SW480 (cell line): ENCODE measurements around the gene ZCCHC17.
"Not testable (repeated sequence)": the region's sequence is repeated elsewhere in the genome, so short reads cannot be mapped to it uniquely, and the experiment has no call there.

Experiments used
- DNase-seq: peaks from one replicate; pipeline ENCODE4 v3.0.0-alpha.2; 2016; ENCODE audit warnings: low spot score

ZCCHC17 gene, protein sequence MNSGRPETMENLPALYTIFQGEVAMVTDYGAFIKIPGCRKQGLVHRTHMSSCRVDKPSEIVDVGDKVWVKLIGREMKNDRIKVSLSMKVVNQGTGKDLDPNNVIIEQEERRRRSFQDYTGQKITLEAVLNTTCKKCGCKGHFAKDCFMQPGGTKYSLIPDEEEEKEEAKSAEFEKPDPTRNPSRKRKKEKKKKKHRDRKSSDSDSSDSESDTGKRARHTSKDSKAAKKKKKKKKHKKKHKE

DNA sequence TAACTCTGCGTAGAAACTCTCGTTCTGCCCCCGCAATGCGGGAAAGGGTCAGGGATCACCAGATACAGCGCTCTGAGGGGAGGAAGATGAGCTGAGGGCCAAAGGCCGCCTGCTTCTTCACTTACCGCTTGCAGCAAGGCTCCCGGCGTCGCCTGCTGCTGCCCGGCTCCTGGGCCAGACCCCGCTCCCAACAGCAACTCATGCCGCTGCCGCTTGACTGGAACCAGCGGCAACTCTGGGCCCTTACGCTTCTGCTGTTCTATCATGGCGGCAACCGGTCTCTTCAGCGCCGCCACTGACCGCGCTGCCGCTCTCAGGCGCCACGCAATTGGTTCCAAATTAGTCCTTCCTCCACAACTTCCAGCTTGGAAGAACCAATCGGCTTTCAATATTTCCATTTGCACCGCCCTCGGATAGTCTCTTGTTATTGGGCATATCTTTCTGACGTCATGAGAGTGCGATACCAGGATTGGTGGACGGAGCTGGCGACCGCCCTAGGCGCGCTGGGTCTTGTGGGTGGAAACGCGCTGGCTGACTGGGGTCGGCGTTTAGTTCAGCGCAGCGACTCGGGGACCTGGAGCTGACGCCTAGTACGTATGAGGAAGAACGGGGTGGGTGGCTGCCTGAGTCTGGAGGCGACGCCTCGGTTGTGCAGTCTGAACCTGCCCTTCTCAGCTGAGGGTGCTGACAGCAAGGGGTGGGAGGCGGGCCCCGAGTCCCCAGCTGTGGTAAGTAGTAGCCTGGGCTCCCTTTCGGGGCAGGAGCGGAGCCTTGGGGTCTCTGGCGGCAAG lies at the start of gene ZCCHC17, which contains the start of gene SNRNP40:
Gene ZCCHC17, plus strand, starts transcription at position 547 of the 791 bp plus-strand sequence. CDS start 13,067 bp downstream, outside the sequence.
Gene SNRNP40, minus strand, starts transcription at position 303 of the 791 bp plus-strand sequence. Its CDS starts 37 bp downstream, at position 266.
- peak; percentile 99 for DNase-seq

DNA sequence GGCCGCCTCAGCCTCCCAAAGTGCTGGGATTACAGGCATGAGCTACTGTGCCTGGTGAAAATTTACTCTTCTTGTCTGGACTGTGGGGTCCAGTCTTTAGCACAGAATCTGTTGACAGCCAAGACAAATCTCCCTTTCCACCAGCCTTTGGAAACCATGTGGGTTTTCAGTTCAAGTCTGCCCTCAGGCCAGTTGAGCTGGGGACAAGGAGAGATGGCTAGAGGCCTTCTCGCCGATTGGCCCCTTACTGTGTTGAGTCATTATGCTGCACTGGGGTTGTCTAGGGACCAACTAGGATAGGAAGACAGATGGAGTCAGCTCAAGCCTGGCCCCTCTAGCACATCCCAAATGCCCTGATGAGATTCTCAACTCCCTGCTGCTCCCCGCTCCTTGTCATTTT lies 48.6 kb upstream of the ZCCHC17 start:
- DNase-seq, result no peak

DNA sequence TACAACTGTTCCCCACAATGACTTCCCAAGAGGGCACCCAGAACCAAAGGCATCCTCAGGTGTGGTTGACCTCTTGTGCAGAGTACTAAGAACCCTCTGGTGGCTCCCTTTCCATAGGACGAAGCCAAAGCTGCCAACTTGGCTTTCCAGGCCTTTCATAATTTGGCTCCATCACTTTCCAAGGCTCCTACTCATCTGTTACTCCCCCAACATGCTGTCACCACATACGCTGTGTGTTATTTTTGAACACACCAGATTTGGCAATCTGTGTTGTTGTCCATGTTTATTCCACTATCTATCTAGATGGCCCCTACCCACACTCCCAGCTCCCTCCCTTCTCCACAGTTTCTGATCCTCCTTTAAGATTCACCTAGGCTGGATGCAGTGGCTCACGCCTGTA lies 47.0 kb upstream of the ZCCHC17 start:
- DNase-seq, result no peak

DNA sequence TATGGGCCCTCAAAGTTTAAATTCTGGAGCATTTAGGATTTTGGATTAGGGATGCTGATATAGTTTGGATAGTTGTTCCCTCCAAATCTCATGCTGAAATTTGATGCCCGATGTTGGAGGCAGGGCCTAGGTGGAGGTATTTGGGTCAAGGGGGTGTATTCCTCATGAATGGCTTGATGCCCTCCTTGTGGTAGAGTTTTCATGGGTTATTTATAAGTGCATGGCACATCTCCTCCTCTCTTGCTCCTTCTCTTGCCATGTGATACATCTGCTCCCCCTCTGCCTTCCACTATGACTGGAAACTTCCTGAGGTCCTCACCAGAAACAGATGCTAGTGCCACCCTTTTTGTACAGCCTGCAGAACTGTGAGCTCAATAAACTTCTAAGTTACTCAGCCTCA lies 39.6 kb upstream of the ZCCHC17 start:
- DNase-seq, result no peak

DNA sequence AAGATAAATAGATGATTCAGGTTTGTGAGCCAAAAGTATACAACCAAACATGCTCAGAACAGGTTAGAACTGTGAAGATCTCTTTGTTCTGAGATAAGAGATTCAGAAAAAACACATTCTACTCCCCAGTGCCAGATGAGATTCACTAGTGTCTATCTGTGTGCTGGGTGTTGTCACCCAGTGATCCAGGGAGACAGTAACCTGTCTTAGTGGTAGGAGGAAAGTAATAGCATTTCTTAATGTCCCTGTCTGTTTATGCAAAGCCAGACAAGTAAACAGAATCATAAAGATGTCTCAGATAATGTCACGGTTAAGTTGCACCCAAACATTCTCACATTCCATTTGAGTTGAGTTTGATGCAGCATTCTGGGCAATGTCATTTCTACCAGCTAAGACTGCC lies 38.3 kb upstream of the ZCCHC17 start:
- DNase-seq, result no peak

DNA sequence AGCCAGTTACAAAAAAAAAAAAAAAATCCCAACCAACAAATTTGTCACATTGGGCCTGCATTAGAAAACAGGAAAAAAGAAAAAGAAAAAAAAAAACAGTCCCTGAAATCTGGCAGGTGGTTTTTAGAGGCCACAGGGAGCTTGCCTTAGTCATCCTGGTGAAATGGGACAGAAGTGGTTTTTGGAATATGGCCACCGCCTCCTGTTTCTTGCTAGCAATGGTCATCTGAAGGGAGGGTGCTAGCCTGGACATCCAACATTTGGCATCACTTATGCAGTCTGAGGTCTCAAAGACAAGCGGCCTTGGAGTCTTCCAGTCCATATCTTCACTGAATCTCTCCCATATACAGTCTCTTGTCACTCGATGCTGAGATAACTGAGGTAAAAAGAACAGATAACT lies 37.1 kb upstream of the ZCCHC17 start:
- no peak for DNase-seq

DNA sequence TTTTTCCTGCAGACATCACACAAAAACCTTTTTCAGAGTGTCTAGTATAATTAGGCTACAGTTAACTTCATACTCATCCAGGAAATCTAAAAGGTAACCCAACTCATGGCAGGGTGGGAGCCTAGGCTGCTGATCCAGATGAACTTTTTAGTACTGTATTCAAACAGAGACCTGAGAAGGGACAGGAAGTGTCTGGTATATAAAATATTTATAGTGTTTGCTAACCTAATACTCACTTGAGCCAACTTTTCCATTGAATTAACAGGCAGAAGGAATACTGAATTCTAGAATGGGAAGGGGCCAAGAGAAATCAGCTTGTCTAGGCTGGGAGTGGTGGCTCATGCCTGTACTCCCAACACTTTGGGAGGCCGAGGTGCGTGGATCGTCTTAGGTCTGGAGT lies 34.9 kb upstream of the ZCCHC17 start:
- no peak for DNase-seq

DNA sequence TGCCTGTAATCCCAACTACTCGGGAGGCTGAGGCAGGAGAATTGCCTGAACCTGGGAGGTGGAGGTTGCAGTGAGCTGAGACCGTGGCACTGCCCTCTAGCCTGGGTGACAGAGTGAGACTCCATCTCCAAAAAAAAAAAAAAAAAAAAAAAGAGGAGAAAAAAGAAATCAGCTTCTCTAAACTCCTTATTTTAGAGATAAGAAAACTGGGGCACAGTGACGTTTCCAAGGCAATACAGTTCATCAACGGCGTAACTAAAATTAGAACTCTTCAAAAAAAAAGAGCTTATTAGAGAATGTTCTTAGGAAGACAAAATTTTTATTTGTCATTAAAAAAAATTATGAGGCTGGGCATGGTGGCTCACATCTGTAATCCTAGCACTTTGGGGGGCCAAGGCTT lies 34.4 kb upstream of the ZCCHC17 start:
- not testable (repeated sequence) for DNase-seq

DNA sequence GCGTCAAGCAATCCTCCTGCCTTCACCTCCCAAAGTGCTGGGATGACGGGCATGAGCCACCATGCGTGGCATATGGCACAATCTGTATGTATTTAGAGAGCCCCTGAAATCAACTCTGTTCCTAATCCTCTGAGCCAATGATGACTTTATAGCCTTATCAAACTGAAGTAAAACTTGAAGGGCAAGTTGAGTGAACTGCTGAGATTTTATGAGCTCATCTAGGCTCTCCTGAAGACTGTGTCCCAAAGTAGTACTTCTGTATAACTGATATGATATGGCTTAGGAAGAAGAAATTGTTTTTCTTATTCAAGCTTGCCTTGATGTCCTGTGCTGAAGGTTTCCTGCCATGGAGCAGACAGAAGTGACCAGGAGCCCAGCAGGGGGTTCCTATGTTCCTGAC lies 33.4 kb upstream of the ZCCHC17 start:
- DNase-seq, result no peak

DNA sequence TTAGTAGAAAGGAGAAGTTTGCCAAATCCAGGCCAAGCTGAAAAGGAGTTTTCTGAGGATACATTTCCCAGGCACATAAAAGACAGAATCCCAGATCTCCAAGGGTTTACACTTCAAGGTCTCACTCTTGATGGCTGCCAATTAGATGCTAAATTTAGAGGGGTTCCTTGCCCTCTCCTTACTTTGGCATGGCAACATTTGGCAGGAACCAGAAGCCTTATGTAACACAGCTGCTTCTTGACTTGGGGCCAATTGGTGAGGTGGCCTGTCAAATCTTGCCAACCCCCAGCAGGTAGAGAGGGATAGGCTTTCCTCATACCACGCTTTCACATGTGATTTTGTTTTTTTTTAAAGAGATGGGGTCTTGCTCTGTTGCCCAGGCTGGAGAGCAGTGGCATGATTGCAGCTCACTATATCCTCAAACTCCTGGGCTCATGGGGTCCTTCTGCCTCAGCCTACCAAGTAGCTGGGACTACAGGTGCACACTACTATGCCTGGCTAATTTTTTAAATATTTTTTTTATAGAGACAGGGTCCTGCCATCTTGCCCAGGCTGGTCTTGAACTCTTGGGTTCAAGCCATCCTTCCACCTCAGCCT lies 31.9 kb upstream of the ZCCHC17 start:
- no peak for DNase-seq

DNA sequence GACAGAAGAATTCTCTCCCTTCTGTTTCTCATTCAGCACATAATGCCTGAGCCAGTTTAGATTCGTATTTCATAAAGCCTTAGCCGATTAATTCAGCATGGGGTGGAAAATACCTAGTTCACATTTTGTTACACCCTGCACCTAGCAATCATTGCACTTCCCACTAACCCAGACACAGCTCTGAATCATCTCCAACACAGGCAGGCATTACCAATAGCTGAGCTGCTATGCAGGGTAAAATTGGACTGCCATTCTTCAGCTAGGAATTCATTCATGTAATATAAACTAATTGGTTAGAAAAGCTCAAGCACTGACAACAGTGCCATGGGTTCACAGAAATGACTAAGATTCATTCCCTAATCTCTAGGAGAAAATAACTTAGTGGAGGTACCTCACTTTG lies 30.3 kb upstream of the ZCCHC17 start:
- DNase-seq, result no peak

DNA sequence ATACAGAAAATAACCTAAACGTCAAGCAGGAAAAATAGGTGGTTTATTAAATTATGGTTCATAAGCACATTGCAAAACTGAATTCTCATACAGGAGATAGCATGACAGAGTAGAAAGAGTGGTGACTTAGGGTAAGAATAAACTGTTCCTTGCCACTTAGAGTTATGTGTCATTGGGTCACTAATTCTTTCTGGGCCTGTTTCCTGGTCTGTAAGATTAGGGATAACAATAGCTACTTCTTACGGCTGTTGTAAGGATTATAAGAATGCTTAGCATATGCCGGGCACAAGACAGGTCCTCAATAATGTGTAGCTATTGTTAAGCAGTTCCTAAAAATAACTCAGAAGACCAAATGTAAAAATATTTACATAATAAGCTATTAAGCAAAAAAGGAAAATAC lies 24.5 kb upstream of the ZCCHC17 start:
- no peak for DNase-seq

DNA sequence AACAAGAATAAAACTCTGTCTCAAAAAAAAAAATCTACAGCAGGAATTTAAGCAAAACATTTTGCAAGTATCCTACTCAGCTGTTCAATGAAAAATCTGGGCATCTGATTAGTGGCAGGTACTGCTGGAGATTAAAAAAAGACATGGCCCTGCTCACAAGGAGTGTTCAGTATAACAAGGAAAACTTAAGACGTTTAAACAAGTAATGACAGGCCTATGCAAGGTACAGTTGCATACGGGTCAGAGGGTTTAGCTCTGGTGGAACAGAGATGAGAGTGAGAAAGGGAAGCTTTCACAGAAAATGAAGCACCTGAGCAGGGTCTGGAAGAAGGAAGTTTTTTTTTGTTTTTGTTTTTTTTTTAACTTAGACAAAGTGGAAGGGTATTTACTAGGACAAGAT lies 23.2 kb upstream of the ZCCHC17 start:
- DNase-seq, result no peak

DNA sequence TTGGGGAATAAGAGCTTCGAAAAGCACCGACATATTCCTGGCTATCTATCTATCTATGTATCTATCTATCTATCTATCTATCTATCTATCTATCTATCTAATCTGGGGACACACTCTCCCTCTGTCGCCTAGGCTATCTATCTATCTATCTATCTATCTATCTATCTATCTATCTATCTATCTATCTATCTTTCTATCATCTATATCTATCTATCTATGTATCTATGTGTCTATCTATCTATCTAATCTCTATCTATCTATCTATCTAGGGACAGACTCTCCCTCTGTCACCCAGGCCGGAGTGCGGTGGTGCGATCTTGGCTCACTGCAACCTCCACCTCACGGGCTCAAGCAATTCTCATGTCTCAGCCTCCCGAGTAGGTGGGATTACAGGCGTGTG lies 14.4 kb upstream of the ZCCHC17 start:
- DNase-seq, result not testable (repeated sequence)

DNA sequence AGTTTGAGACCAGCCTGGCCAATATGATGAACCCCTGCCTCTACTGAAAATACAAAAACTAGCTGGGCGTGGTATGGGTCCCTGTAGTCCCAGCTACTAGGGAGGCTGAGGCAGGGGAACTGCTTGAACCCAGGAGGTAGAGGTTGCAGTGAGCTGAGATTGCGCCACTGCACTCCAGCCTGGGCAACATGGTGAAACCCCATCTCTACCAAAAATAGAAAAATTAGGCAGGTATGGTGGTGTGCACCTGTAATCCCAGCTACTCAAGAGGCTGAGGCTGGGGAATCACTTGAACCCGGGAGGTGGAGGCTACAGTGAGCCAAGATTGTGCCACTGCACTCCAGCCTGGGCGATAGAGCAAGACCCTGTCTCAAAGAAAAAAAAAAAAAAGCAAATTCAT lies 9.0 kb upstream of the ZCCHC17 start:
- not testable (repeated sequence) for DNase-seq

DNA sequence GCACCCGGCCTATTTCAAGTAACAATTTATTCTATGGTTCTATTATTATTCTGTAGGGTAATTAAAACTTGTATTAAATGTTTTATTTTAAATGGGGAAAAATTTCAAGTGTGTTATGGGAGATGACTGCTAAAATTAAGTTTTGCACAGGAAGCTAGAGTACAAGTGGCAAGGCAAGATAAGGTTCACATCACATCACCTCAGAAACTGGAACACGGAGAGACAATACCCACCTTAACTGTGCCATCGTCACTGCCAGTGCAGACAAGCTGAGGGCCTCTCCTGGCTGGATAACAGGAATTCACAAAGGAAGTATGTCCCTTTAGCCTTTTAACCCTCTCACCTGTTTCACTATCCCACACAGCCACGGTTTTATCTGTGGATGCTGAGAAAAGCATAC lies 7.8 kb upstream of the ZCCHC17 start:
- no peak for DNase-seq

DNA sequence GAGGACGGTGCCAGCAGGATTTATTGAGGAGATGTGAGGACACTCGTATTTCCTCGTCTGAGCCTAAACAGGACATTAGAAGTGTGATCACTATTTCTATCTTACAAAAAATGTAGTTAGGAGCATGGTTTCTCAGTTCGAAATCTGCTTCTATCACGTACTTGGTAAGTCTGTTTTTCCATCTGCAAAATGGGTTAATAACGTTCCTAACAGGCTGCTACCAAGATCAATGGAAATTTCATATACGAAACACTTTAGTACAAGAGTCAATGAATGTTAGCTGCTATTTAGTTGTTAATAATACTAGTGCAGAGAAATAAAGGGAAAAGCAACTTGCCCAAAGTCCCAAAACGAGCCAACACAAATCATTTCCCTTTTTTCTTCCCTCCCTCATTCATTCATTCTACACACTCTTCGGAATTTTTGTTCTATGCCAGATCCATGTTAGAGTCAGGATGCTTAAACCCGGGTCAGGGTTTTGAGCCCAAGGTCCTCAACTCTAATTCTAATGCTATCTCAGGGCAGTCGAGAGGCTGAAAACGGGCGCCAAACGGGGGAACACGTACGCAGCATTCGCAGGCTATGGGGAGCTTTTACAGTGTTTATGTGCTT lies 852 bp upstream of the ZCCHC17 start:
- DNase-seq, result no peak

DNA sequence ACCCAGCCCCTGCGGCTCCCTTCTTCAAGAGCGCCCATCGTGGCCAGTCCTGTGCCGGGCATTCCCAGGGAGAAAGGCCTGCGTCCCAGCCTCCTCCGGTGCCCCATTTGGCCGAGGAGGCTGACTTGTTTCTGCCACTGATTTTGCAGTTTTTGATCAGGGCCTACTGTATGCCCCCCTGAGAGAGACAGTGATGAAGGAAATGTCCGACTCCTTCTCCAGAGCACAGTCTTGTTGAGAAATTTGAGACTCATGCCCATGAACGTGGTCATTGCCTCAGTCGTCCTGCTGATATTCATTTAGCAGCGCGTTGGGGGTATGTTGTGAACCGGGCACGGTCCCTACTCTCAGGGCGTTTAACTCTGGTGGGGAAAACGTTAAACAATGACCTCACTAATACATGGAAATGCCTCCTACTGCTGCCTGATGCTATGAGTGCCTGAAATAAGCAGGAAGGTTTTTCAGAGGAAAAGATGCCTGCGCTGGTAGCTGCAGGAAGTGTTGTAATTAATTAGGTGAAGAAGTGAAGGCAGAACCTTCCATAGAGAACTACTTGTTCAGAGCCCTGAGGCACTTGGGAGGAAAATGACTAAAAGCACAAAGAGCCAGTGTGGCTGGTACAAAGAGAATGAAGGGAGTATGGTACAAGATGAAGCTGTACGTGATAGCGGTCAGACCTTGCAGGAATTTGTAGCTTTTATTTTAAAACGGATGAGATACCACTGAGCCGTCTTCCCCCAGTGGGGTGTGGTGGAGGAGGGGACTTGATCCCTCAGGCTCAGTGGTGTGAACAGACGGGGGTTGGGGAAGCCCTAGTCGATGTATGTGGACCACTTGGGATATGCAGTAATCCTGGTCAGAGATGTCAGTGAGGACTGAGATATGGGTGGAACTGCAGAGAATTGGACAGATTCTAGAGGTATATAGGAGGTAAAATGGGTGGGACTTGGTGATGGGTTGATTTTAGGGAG lies 730 bp downstream of the ZCCHC17 start:
- DNase-seq, result no peak

DNA sequence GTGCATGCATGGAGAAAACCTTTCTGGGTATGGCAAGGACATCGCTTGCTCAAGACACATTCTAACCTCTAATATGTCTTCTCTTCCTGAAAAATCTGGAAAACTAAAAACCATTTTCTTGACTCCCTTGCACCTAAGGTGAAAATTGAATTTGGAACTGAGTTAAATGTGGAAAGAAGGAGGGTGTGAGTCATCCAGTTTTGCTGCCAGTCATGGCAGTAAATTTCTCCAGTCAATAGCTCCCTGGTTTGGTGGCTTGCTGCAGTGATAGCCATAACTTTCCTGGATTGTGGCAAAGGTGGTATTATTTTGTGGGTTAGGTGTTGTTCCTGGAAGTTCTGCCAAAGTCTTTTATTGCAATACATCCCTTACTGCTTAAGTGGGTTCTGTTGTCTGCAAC lies 2.5 kb downstream of the ZCCHC17 start:
- no peak for DNase-seq

DNA sequence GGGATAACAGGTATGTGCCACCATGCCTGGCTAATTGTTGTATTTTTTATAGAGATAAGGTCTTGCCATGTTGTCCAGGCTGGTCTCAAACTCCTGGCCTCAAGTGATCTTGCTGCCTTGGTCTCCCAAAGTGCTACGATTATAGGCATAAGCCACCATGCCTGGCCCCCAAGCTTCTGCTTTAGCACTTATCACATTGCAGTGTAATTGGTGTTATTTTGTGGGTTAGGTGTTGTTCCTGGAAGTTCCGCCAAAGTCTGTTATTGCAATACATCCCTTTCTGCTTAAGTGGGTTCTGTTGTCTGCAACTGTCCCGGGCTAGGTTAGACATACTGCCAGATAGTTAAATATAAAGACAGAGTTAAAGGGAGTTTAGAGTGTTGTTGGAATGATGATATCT lies 3.4 kb downstream of the ZCCHC17 start:
- DNase-seq, result no peak

DNA sequence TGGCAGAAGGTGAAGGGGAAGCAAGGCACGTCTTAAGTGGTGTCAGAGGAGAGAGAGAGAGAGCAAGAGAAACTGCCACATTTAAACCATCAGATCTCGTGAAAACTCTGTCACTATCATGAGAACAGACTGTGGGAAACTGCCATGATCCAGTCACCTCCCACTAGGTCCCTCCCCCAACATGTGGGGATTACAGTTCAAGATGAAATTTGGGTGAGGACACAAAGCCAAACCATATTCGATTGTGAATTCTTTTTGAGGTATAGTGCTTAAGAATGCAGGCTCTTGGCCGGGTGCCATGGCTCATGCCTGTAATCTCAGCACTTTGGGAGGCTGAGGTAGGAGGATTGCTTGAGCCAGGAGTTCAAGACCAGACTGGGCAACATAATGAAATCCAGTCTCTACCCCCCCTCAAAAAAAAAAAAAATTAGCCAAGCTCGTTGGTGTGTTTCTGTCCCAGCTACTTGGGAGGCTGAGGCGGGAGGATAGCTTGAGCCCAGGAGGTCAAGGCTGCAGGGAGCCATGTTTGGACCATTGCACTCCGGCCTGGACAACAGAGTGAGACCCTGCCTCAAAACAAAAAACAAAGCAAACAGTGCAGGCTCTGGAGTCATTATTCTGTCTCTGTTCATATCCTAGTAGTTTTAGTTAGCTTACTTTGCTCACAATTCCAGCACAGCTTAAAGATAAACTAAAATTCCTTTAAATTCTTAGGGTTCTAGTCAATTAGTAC lies 6.0 kb downstream of the ZCCHC17 start:
- no peak for DNase-seq
